HFFc6 (cell line): ENCODE data around the gene L3MBTL1. TPM values are rescaled to one million over a fixed set of nuclear protein-coding genes. Genes with fewer than 3 reads are reported as not detected.
A peak's percentile ranks its signal among the peaks of the same experiment; 100 is the strongest.

Source experiments
- DNase-seq: peaks from one replicate; pipeline ENCODE4 v3.0.0-alpha.2; 2018
- H3K27ac Mint-ChIP-seq: 2 replicates; pipeline ENCODE4 v1.8.0; 2020; ENCODE audit warnings: mild to moderate bottlenecking, mixed read lengths
- H3K27me3 Mint-ChIP-seq: 2 replicates; pipeline ENCODE4 v1.8.0; 2021; ENCODE audit warnings: mild to moderate bottlenecking, moderate library complexity, mixed read lengths; ENCODE audit not compliant: insufficient read depth
- H3K36me3 Mint-ChIP-seq: 2 replicates; pipeline ENCODE4 v1.8.0; 2021; ENCODE audit warnings: low read depth, mixed read lengths
- H3K4me1 Mint-ChIP-seq: 2 replicates; pipeline ENCODE4 v1.8.0; 2020; ENCODE audit warnings: low read depth, mixed read lengths
- H3K4me3 Mint-ChIP-seq: 2 replicates; pipeline ENCODE4 v1.8.0; 2020; ENCODE audit warnings: mild to moderate bottlenecking, moderate library complexity, mixed read lengths
- H3K9me3 Mint-ChIP-seq: 2 replicates; pipeline ENCODE4 v1.8.0; 2020; ENCODE audit warnings: mild to moderate bottlenecking, mixed read lengths
- total RNA-seq, 6 experiments: library from RNA; stranded (reverse); fragmentation: NEBNext Ultra II Directional; extraction: Animal tissue kit (Norgen Biotek cat#: 25700); gene quantifications; 2 replicates in 1 of 6; 3 replicates in 5 of 6; pipeline ENCODE4 v1.2.3, GENCODE V29; 2021
- TF ChIP-seq, protein P1 (sequence below): fragments of 200-600 bp; sonication (generic); IDR thresholded peaks from 2 replicates; pipeline ENCODE4 v1.5.0; 2021; ENCODE audit warnings: antibody characterized with exemption, mild to moderate bottlenecking

Gene L3MBTL1
- total RNA-seq, 6 experiments from 2014 or later, result 1.8 to 2.9 (median 2.3) TPM

DNA sequence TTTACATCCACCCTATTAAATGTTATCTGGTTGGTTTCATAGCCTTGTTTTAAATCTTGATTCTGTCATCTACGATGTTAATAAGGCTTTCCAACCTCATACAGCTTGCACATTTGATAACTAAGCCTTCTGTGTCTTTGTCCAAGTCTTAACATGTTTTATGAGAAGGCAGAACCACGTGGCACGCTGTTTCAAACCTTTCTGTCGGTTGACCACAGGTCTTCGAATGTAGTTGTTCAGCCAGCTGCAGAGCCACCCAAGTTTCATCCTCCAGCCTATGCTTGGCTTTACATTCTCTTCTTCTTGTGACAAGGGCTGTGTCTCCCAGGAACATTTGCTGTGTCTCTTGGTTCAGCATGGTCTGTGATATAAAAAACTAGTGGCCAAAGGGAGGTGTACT lies 35.6 kb downstream of the L3MBTL1 start:
- H3K9me3 Mint-ChIP-seq, result peaks cover 9% of the 10 kb centered on the region
- H3K4me3 Mint-ChIP-seq, result no peak overlapping the region
- H3K36me3 Mint-ChIP-seq, result peaks cover 22% of the 10 kb centered on the region
- H3K27ac Mint-ChIP-seq, result no peak overlapping the region
- peaks cover 24% of the 10 kb centered on the region for H3K4me1 Mint-ChIP-seq
- DNase-seq, result no peak
- H3K27me3 Mint-ChIP-seq, result peaks cover 24% of the 10 kb centered on the region
- TF ChIP-seq, protein P1, sequence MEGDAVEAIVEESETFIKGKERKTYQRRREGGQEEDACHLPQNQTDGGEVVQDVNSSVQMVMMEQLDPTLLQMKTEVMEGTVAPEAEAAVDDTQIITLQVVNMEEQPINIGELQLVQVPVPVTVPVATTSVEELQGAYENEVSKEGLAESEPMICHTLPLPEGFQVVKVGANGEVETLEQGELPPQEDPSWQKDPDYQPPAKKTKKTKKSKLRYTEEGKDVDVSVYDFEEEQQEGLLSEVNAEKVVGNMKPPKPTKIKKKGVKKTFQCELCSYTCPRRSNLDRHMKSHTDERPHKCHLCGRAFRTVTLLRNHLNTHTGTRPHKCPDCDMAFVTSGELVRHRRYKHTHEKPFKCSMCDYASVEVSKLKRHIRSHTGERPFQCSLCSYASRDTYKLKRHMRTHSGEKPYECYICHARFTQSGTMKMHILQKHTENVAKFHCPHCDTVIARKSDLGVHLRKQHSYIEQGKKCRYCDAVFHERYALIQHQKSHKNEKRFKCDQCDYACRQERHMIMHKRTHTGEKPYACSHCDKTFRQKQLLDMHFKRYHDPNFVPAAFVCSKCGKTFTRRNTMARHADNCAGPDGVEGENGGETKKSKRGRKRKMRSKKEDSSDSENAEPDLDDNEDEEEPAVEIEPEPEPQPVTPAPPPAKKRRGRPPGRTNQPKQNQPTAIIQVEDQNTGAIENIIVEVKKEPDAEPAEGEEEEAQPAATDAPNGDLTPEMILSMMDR, result no peak; the same call in 1 of the 2 replicates

DNA sequence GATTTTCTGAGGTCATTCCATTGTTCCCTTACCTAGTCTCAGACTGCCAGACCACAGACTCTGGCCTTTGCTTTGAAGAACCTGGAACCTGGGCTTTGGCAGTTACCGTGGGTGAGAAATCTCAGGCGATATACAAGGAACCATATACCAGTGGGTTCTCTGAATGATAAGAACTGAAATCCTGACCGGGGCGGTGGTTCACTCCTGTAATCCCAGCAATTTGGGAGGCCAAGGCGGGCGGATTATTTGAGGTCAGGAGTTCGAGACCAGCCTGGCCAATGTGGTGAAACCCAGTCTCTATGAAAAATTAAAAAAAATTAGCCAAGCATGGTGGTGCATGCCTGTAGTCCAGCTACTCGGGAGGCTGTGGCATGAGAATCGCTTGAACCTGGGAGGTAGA lies 37.0 kb downstream of the L3MBTL1 start:
- TF ChIP-seq, protein P1, result no peak
- DNase-seq, result no peak
- H3K27me3 Mint-ChIP-seq, result peaks cover 19% of the 10 kb centered on the region
- H3K4me1 Mint-ChIP-seq, result peaks cover 23% of the 10 kb centered on the region
- no peak overlapping the region for H3K4me3 Mint-ChIP-seq
- H3K9me3 Mint-ChIP-seq, result peaks cover 9% of the 10 kb centered on the region
- H3K36me3 Mint-ChIP-seq, result peaks cover 22% of the 10 kb centered on the region
- H3K27ac Mint-ChIP-seq, result no peak overlapping the region

DNA sequence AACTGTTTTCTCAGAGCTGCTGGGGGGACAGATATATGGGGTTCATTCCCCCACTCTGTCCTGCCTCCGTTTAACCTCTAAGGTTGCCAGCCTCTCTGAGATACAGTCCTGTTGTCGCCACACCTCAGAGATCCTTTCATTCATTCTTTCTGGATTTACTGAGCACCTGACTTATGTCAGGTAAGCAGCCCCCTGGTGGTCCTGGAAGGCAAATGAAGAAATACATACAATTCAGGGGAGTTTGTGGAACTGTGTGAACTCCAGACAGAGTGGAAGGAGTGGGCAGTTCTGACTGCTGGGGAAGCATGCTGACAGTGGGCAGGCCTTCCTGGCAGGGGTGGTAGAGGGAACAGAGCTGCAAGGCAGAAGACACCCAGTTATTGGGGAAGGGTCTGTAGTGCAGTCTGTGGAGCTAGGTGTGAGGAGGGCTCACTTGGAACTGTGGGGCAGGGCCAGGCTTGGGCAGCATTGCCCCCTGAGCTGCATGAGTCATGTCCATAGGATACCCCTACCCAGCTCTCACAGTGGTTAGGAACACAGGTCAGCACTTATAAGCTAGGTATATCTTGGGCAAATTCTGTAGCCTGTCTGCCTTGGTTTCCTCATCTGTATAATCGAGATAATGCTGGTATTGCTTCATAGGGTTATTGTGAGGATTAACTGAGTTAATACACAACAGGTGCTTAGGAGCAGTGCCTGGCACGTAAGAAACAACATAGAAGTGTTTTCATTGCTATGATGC lies 38.5 kb downstream of the L3MBTL1 start:
- H3K4me3 Mint-ChIP-seq, result no peak overlapping the region
- H3K9me3 Mint-ChIP-seq, result peaks cover 9% of the 10 kb centered on the region
- H3K27ac Mint-ChIP-seq, result no peak overlapping the region
- no peak for DNase-seq
- TF ChIP-seq, protein P1, result peak; percentile 13; the same call in 1 of the 2 replicates
- peaks cover 18% of the 10 kb centered on the region for H3K27me3 Mint-ChIP-seq
- peaks cover 22% of the 10 kb centered on the region for H3K36me3 Mint-ChIP-seq
- peaks cover 19% of the 10 kb centered on the region for H3K4me1 Mint-ChIP-seq

DNA sequence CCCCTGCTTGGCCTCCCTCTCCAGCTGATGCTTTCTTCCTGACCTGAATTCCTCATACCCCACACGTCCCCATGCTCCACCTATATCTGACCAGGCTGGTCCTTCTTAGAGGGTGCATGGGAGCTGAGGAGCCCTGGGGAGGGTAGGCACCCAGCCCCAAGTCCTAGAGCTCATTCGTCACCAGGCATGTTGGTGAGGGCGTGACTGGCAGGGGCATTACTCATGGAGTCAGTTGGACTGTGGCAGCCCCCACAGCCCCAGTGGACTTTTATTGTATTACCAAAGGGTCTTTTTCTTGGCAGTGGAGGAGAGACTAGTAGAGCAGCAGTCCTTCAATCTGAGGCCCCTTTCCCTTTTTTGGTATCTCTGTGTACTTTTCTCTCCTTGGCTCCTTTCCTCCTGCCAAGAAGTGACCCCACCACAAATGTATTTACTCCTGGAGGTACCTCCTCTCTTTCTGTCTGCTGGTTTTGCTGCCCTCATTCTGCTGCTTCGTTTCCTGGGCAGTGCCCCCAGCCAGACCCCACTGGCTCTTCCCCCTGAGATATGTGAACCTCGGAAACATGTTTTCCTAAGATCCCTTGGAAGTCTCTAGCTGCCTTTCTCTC lies 40.9 kb downstream of the L3MBTL1 start:
- TF ChIP-seq, protein P1, result no peak
- DNase-seq, result no peak
- Mint-ChIP-seq H3K4me1 (peaks cover 5% of the 10 kb centered on the region; the same call in 1 of the 2 replicates), H3K36me3 (peaks cover 13% of the 10 kb centered on the region), H3K27ac (no peak overlapping the region), H3K9me3 (peaks cover 9% of the 10 kb centered on the region), H3K4me3 (no peak overlapping the region), H3K27me3 (peaks cover 23% of the 10 kb centered on the region)

DNA sequence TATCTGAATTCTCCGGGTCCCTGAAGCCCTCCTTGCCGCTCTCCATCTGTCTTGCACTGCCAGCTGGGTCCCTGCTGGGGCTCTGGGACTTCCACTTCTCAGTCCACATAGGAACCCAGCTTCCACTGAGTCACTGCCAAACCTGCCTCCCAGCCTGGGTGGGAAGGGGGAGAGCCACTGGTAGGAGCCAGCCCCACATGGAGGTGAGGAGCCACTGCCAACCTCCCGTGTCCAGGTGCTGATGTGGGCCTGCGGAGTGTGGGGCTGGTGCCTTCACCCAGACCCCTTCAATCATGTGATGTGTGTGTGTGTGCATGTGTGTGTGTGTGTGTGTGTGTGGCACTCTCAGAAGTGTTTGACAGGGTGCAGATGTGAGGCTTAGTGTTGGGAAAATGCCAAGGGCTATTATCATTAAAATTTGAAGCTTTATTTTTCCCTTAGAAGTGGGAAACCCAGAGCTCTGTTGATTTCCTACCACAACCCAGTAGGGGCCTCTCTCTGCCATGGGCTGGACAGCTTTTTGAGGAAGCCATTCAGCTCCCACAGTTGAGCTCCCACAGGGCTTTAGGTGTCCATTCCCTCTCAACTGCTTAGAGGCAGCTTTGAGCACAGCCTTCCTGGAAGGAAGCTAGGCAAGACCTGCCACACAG lies 42.0 kb downstream of the L3MBTL1 start:
- peaks cover 7% of the 10 kb centered on the region for H3K36me3 Mint-ChIP-seq
- H3K27me3 Mint-ChIP-seq, result peaks cover 20% of the 10 kb centered on the region
- peaks cover 9% of the 10 kb centered on the region for H3K9me3 Mint-ChIP-seq
- no peak overlapping the region for H3K27ac Mint-ChIP-seq
- TF ChIP-seq, protein P1, result no peak
- peaks cover 5% of the 10 kb centered on the region; the same call in 1 of the 2 replicates for H3K4me1 Mint-ChIP-seq
- no peak overlapping the region for H3K4me3 Mint-ChIP-seq
- no peak for DNase-seq
